ENCODE measurements around the gene ZMYM4. TPM values are rescaled to one million over a fixed set of nuclear protein-coding genes. Genes with fewer than 3 reads are reported as not detected.
A peak's percentile ranks its signal among the peaks of the same experiment; 100 is the strongest.

Gene ZMYM4
- total RNA-seq, 1 experiment from 2014 or later = 60.3 TPM

GRCh38 chr1:35316264-35316663, 47.8 kb downstream of the ZMYM4 start (continued):
- TF ChIP-seq, protein P1, sequence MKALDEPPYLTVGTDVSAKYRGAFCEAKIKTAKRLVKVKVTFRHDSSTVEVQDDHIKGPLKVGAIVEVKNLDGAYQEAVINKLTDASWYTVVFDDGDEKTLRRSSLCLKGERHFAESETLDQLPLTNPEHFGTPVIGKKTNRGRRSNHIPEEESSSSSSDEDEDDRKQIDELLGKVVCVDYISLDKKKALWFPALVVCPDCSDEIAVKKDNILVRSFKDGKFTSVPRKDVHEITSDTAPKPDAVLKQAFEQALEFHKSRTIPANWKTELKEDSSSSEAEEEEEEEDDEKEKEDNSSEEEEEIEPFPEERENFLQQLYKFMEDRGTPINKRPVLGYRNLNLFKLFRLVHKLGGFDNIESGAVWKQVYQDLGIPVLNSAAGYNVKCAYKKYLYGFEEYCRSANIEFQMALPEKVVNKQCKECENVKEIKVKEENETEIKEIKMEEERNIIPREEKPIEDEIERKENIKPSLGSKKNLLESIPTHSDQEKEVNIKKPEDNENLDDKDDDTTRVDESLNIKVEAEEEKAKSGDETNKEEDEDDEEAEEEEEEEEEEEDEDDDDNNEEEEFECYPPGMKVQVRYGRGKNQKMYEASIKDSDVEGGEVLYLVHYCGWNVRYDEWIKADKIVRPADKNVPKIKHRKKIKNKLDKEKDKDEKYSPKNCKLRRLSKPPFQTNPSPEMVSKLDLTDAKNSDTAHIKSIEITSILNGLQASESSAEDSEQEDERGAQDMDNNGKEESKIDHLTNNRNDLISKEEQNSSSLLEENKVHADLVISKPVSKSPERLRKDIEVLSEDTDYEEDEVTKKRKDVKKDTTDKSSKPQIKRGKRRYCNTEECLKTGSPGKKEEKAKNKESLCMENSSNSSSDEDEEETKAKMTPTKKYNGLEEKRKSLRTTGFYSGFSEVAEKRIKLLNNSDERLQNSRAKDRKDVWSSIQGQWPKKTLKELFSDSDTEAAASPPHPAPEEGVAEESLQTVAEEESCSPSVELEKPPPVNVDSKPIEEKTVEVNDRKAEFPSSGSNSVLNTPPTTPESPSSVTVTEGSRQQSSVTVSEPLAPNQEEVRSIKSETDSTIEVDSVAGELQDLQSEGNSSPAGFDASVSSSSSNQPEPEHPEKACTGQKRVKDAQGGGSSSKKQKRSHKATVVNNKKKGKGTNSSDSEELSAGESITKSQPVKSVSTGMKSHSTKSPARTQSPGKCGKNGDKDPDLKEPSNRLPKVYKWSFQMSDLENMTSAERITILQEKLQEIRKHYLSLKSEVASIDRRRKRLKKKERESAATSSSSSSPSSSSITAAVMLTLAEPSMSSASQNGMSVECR (CRISPR knock-in tag; IDR thresholded peaks at IDR 0.05; ENCODE audit: borderline replicate concordance) = no peak

- no peak for TF ChIP-seq ESRRA (CRISPR knock-in tag; IDR thresholded peaks at IDR 0.05; ENCODE audit: borderline replicate concordance)
- TF ChIP-seq, protein P2, sequence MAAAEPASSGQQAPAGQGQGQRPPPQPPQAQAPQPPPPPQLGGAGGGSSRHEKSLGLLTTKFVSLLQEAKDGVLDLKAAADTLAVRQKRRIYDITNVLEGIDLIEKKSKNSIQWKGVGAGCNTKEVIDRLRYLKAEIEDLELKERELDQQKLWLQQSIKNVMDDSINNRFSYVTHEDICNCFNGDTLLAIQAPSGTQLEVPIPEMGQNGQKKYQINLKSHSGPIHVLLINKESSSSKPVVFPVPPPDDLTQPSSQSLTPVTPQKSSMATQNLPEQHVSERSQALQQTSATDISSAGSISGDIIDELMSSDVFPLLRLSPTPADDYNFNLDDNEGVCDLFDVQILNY (CRISPR knock-in tag; IDR thresholded peaks at IDR 0.05) = no peak
- TF ChIP-seq, protein P3, sequence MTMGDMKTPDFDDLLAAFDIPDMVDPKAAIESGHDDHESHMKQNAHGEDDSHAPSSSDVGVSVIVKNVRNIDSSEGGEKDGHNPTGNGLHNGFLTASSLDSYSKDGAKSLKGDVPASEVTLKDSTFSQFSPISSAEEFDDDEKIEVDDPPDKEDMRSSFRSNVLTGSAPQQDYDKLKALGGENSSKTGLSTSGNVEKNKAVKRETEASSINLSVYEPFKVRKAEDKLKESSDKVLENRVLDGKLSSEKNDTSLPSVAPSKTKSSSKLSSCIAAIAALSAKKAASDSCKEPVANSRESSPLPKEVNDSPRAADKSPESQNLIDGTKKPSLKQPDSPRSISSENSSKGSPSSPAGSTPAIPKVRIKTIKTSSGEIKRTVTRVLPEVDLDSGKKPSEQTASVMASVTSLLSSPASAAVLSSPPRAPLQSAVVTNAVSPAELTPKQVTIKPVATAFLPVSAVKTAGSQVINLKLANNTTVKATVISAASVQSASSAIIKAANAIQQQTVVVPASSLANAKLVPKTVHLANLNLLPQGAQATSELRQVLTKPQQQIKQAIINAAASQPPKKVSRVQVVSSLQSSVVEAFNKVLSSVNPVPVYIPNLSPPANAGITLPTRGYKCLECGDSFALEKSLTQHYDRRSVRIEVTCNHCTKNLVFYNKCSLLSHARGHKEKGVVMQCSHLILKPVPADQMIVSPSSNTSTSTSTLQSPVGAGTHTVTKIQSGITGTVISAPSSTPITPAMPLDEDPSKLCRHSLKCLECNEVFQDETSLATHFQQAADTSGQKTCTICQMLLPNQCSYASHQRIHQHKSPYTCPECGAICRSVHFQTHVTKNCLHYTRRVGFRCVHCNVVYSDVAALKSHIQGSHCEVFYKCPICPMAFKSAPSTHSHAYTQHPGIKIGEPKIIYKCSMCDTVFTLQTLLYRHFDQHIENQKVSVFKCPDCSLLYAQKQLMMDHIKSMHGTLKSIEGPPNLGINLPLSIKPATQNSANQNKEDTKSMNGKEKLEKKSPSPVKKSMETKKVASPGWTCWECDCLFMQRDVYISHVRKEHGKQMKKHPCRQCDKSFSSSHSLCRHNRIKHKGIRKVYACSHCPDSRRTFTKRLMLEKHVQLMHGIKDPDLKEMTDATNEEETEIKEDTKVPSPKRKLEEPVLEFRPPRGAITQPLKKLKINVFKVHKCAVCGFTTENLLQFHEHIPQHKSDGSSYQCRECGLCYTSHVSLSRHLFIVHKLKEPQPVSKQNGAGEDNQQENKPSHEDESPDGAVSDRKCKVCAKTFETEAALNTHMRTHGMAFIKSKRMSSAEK (CRISPR knock-in tag; IDR thresholded peaks at IDR 0.05; ENCODE audit: borderline replicate concordance) = no peak
- no peak for TF ChIP-seq RORB (CRISPR knock-in tag; IDR thresholded peaks at IDR 0.05)
- no peak for TF ChIP-seq USF2 (CRISPR knock-in tag; IDR thresholded peaks at IDR 0.05)
- no peak for TF ChIP-seq RELA (CRISPR knock-in tag; IDR thresholded peaks at IDR 0.05; ENCODE audit: borderline replicate concordance)
- no peak for TF ChIP-seq TEAD1 (CRISPR knock-in tag; IDR thresholded peaks at IDR 0.05)
- no peak for TF ChIP-seq IRF2 (CRISPR knock-in tag; IDR thresholded peaks at IDR 0.05; ENCODE audit: borderline replicate concordance, low read depth)
- no peak for TF ChIP-seq ATF1 (CRISPR knock-in tag; IDR thresholded peaks at IDR 0.05)
- no peak for TF ChIP-seq ZNF416 (CRISPR knock-in tag; IDR thresholded peaks at IDR 0.05)
- no peak for TF ChIP-seq OVOL2 (CRISPR knock-in tag; IDR thresholded peaks at IDR 0.05; ENCODE audit: borderline replicate concordance)
- TF ChIP-seq TEAD4 (CRISPR knock-in tag; IDR thresholded peaks at IDR 0.05) = no peak
- no peak for TF ChIP-seq ZNF138 (CRISPR knock-in tag; conservative IDR thresholded peaks at IDR 0.05)
- TF ChIP-seq, protein P1 (CRISPR knock-in tag; IDR thresholded peaks at IDR 0.05; ENCODE audit: borderline replicate concordance) = no peak
- no peak for TF ChIP-seq ETV6 (CRISPR knock-in tag; IDR thresholded peaks at IDR 0.05)
- H3K27ac Mint-ChIP-seq = peak overlapping the region; percentile 54
- H3K9me3 Mint-ChIP-seq = peaks cover 3% of the 10 kb centered on the region; the same call in 1 of the 2 replicates
- no peaks in the 10 kb centered on the region for H3K27me3 Mint-ChIP-seq (ENCODE audit: low read depth)
- DNase-seq (ENCODE audit: low spot score) (no peak), ATAC-seq (no peak)
- H3K4me1 Mint-ChIP-seq = peaks cover 5% of the 10 kb centered on the region; the same call in 1 of the 2 replicates
- peaks cover 7% of the 10 kb centered on the region for H3K36me3 Mint-ChIP-seq
- ChIA-PET CTCF (no interaction called here), POLR2A (interaction anchor here (0.5 kb wide), 1 partner anchor 216 kb away, joined by 3 read pairs; no protein-coding TSS in a partner anchor)
- no peak overlapping the region for H3K4me3 Mint-ChIP-seq
These were observed 51.6 kb downstream of the ZMYM4 start for GRCh38 chr1:35319988-35320713.

Measured in WTC11 (cell line).